HG02588 (cell line): ENCODE results near the gene CHRNG.

ENCODE experiments used
- ATAC-seq: cut with Tn5 transposase; IDR thresholded peaks from one replicate; pipeline ENCODE4 v1.9.1; 2021; ENCODE audit warnings: mild to moderate bottlenecking, moderate library complexity; ENCODE audit not compliant: unreplicated experiment

The CHRNG gene

DNA sequence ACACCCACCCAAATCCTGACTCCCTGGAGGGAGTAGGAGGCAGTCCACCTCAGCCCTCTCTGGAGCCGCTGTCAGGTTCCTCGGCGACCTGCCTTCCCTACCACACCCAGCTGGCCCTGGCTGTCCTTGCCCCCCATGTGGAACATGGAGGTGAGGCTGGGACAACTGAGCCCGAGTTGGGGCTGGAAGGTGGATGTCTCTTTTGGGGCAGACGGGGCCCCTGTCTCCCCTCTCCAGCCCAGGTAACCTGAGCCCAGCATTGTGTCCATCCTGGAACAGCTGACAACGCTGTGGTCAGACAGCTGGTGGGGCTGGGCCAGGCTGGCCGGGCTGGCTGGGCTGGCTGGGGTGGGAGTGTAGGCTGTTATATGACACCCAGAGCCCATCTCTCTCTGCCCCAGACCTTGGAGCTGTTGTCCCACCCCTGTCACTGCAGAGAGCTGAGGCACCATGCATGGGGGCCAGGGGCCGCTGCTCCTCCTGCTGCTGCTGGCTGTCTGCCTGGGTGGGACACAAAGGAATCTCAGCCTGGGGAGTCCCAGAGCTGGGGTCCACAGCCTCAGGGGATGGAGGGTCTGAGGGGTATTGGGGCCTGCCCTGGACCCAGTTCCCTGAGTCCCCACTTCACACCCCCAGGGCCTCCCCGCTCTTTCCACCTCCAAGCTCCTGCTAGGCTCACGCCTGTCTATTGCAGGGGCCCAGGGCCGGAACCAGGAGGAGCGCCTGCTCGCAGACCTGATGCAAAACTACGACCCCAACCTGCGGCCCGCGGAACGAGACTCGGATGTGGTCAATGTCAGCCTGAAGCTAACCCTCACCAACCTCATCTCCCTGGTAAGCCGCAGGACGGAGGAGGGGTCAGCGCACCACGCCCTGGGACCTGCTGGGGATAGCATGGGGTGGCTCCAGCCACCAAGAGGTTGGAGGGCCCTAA is at the start of gene CHRNG:
CHRNG (plus strand) TSS at position 395 of the 934 bp plus-strand sequence; CDS start at position 451, 56 bp downstream.
- ATAC-seq, result no peak

- ATAC-seq, result no peak
Observed at GRCh38 chr2:232490221-232491138, 49.0 kb upstream of the CHRNG start.

GRCh38 chr2:232491139-232491780 is 48.2 kb upstream of the CHRNG start:
- no peak for ATAC-seq

GRCh38 chr2:232492236-232492848 is 47.1 kb upstream of the CHRNG start:
- ATAC-seq, result no peak

GRCh38 chr2:232492963-232493700 is 46.4 kb upstream of the CHRNG start:
- ATAC-seq, result no peak

DNA sequence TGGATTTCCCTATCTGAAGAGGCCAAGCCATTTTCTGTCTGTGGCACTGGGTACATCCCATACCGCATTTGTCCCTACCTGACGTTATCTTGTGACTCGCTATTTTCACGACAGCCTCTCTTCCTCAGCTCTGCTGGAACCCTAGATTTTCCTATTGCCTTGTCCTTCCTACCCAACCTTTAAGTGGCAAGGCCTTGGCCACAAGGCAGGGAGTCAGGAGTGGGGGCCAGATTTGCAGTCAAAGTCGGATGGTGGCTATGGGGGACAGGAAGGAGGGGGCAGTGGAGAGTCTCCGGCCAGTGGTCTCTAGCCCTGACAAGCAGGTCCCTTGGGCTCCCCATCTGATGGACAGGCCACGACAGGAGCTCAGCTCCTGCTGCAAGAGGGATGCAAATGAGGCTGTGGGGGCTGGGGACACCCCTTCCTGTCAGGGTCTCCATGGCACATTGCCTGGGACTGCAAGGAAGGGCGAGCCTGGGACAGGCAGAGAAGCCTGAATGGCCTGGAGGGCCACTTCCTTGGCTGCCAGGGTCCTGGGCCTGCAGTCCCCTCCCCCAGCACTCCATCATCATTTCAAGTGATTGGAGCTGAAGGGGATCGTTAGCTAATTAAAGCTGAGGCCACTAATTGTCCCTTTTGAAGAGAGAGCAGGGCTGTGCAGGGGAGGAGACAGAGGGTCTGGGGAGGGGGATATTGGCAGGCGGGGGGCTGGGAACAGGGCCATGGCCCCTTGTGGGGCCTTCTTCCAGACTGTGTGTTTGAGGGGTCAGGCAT is 45.6 kb upstream of the CHRNG start:
- ATAC-seq, result no peak

GRCh38 chr2:232494542-232494941 is 45.0 kb upstream of the CHRNG start:
- no peak for ATAC-seq

GRCh38 chr2:232495292-232495691 is 44.2 kb upstream of the CHRNG start:
- no peak for ATAC-seq

- no peak for ATAC-seq
Observed at GRCh38 chr2:232496501-232497270, 42.8 kb upstream of the CHRNG start.

GRCh38 chr2:232497348-232497747 is 42.1 kb upstream of the CHRNG start:
- ATAC-seq, result no peak

GRCh38 chr2:232498452-232498851 is 41.0 kb upstream of the CHRNG start:
- ATAC-seq, result no peak

DNA sequence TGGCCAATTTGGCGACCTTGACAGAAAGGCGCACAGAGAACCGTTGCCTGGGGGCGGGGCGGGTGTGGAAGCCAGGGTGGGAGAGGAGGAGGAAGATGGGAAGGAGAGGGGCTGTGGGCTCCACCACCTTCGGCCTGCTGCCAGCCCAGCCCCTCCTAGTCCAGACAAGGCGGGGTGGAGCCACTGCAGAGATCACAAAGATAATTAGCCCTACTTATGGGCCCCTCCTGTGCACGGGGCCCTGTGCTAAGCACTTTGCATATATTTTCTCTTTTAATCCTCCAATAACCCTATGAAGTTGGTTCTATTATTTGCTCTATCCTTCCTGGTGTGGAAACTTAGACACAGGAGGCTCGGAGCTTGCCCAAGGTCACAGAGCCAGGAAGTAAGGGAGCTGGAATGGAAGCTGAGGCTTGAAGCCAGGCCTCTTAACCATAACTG is 38.1 kb upstream of the CHRNG start:
- ATAC-seq, result no peak

GRCh38 chr2:232501794-232502390 is 37.6 kb upstream of the CHRNG start:
- no peak for ATAC-seq

DNA sequence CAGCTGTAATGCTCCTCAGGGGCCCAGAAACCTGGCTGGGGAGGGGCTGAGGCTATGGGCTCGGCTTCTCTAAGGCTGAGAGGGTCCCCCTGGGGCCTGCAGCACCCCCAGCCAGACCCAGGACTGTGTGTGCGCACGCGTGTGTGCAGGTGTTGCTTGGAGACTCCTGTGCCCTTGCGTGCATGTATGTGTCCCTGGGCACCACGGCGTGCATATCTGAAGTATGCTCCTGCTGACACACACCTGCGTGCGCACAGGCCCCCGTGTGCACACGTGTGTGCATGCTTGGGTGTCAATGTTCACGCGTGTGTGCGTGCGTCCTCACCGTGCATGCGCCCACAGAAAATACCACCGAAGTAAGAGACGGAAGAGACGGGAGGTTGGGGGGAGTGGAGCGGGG is 37.0 kb upstream of the CHRNG start:
- ATAC-seq, result no peak

DNA sequence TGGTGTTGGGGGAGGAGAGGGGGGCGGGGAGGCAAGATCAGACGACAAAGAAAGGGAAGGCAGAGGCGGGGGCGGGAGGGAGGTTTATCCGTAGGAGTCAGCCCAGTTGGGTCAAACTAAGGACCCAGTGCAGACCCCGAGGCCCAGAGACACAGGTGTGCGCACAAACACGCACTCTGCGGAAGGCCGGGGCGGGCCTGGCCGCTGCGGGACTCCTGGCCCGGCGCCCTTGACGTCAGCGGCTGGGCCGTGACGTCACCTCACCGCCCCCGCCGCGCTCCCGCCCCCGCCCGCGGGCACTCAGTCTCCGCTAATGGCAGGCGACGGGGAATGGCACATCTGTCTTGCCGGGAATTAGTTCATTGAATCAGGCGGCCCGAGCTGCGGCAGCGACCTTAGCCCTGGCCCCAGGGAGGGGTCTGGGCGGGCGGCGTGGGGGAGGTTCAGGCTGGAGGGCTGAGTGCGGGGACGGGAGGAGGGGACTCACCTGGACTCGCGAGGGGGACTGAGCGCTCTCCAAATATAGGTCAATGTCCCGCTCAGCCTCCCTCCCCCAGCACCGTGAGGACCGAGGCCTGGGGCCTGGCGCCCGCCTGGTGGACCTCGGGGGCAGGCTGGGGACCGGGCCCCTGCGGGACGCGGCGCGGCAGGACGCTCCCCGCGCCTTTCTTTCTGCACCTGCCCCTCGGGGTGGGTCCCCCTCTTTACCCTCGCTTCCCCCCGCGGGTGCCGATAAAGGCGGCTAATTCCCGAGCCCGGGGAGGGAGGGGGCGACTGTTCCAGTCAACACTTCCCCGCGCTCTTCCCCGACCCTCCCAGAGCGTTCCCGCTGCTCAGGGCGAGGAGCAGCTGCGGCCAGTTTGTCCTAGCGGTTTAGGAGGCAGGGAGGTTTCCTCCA is 36.3 kb upstream of the CHRNG start:
- no peak for ATAC-seq

GRCh38 chr2:232503809-232504323 is 35.6 kb upstream of the CHRNG start:
- no peak for ATAC-seq

DNA sequence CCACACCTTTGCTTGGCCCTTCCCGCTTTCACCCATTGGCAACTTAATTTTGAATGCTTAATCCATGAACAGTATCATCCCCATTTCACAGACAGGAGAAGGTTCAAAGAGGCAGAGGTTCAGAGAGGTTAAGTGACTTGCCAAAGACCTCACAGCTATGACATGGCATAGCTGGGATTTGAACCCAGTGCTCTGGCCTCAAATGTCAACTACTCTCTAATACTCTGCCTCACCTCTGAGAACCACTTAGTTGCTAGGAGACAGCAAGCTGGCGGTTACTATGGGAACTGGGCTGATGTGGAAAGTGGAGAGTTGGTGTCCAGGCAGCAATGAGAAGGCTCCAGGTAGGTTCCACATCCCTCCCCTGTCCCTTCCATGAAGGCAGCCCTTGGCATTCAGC is 35.1 kb upstream of the CHRNG start:
- ATAC-seq, result no peak
